CD4-positive, alpha-beta T cell treated with Interleukin-4 for 1 hour (primary cell): ENCODE data around the gene RAP2A.

Source experiments
- DNase-seq, 2 donors: peaks; one replicate each; pipeline ENCODE4 v3.0.0-alpha.2; 2020 to 2022

The RAP2A gene

DNA sequence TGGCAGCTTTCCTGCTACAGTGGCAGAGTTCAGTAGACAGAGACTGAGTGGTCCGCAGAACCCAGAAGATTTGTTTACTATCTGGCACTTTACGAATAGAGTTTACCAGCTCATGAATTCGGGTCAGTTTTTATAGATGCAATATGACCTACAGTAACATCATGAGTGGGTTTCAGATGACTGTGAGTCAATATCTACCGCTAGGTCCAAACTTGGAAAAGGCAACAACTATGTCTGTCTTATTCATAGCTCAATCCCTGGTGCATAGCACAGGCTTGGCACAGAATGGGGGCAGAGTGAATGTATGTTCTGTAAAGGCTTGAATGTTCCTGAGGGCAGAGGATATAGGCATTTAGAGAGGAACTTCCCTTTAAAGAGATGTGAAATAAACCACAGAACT lies 65.2 kb downstream of the RAP2A start:
- no peak for DNase-seq

DNA sequence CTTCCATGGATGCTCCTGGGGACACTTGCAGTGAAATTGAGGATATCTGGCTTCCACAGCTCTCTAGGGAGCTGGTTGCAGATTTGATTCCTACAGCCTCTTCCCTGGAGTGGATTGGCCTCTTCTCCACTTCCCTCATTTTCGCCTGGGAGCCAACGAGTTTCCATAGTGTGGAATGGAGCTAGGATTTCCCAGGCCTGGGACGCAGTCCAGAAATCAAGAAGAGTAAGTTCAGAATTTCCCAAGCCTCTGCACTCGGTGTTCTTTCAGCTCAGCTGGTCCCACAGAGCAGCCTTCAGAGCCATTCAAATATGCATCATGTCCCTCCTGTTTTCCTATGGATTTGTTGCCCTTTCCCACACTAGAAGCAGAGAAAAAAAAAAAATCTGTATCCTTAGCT lies 68.2 kb downstream of the RAP2A start:
- DNase-seq, result no peak

DNA sequence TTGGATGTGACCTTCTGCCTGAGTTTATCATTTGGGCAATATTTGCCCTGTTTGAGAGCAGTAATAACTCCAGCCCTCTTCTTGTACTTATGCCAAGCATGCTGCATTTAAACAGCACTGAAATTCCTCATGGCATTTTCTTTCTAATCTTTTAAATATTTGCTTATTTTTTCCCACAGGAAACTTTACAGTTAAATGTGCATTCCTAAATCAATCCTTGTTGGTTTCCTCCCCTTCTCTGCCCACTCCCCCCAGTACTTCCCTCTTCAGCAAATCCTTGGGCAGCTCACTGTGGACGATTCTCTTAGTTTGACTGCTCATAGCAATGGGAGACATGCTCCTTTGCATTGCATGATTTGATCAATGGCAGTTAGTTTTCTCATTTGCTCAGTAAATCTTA lies 68.7 kb downstream of the RAP2A start:
- no peak for DNase-seq

DNA sequence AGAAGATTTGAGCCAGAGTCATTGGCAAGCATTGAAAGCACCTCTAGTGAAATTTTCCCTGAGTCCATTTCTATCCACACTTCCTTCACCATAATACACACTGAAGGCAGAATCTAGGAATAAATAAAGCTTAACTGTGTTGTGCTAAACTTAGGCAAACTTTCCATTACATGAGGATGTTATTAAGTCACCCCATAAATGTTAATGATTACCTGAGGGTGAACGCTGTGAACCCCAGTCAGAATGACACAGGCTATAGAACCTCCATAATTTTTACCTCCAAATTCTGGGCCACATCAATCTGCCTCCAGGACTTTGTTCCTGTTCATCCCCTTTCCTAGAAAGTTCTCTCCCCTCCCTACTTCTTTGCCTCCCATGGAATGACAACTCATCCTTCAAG lies 71.0 kb downstream of the RAP2A start:
- no peak for DNase-seq

DNA sequence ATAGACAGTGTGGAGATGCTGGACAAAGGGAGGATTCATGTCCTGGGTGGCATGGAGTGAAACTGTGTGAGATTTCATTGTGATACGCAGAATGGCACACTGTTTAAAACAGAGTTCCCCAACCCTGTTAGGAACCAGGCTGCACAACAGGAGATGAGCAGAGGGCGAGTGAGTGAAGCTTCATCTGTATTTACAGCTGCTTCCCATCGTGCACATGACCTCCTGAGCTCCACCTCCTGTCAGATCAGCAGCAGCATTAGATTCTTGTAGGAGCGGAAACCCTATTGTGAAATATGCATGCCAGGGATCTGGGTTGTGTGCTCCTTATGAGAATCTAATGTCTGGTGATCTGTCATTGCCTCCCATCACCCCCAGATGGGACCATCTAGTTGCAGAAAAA lies 72.5 kb downstream of the RAP2A start:
- DNase-seq, result no peak

DNA sequence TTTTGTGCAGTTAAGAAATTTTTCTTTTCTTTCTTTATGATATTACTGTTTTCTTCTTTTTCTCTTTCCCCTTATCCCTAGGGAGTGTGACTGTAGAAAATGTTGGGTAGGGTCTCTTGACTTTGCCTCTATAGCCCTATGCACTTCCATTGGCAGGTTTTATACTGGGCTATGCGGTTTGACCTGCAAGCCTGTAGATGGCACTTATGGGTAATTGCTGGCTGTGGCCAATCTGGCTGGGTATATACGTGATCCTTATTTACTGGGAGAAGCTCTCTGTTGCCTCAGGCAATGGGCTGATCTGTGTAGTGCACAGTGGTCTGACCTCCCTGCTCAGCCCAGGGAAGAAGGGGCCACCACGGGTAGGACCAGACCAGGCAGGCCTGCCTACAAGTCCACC lies 78.8 kb downstream of the RAP2A start:
- no peak for DNase-seq

DNA sequence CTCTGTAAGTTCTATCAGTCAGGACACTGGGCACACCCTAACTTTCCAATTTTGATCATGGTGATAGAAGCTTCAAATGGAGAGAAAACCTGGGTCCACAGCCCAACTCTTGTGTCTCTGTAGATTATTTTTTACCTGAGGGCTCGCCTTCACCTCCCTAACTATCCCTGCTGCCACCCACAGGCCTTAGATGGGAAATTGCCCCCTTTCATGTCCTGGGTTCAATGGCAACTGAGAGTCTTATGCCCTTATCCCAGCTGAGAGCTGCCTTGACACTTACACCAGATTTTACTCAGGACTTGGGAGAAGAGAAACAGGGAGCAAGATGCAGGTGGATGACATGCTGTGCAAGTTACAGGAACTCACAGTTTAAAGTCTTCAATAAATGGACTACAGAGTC lies 81.7 kb downstream of the RAP2A start:
- no peak for DNase-seq

DNA sequence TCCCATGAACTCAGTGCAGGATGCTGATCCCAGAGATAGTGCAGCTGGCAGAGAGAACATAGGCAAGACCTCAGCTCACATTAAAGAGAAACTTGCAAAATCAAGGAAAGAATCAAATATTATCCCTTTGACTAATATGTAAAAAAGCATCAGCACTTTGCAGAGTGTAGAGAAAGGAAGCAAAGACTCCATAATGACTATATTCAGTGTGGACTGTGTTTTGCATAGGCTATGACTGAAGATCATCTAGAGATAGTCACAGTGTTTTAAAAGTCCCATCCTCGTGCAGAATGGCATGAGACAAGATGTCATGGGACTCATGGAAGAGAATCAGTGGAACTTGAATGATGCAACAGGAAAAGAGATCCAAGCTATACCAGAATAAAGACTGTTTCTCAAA lies 84.0 kb downstream of the RAP2A start:
- DNase-seq, result no peak
